OCI-LY7 (cell line): ENCODE measurements around the gene EXOC6B. TPM values are rescaled to one million over a fixed set of nuclear protein-coding genes. Genes with fewer than 3 reads are reported as not detected.

Experiments
- BruUV-seq: library from RNA; stranded (reverse); fragments of 400-500 nt; replicated peaks from 2 replicates; lab custom pipeline; 2021; lab: Mats Ljungman, UMichigan
- CTCF ChIA-PET: fragments of 300-600 bp; sonication (Branson Sonifier 250); formaldehyde crosslinking; loops from one replicate; lab custom pipeline; 2022; ENCODE audit warnings: antibody characterized with exemption; ENCODE audit not compliant: unreplicated experiment; lab: Charles Lee
- POLR2A ChIA-PET: fragments of 300-600 bp; sonication (Branson Sonifier 250); formaldehyde crosslinking; loops from one replicate; lab custom pipeline; 2022; ENCODE audit warnings: antibody characterized with exemption; lab: Charles Lee
- DNase-seq: peaks from one replicate; pipeline ENCODE4 v3.0.0-alpha.2; 2015; ENCODE audit warnings: low spot score
- H2AFZ ChIP-seq: fragments of 200-600 bp; sonication (generic), shearing (Covaris generic); 2 replicates; pipeline ENCODE4 v1.6.1; 2014; ENCODE audit warnings: mild to moderate bottlenecking, antibody characterized with exemption, low read length, moderate library complexity
- H3K27ac ChIP-seq: fragments of 200-600 bp; sonication (generic); 2 replicates; pipeline ENCODE4 v1.5.1; 2014; ENCODE audit warnings: mixed run types, low read depth, mild to moderate bottlenecking, moderate library complexity, low read length, inconsistent platforms; ENCODE audit not compliant: poor library complexity, severe bottlenecking
- H3K36me3 ChIP-seq: fragments of 200-600 bp; sonication (generic); 2 replicates; pipeline ENCODE4 v1.6.1; 2014; ENCODE audit warnings: mild to moderate bottlenecking, antibody characterized with exemption, low read length, moderate library complexity, mixed read lengths; ENCODE audit not compliant: insufficient read depth
- H3K4me1 ChIP-seq: fragments of 200-600 bp; sonication (generic); 2 replicates; pipeline ENCODE4 v1.5.1; 2014; ENCODE audit warnings: mild to moderate bottlenecking, low read length; ENCODE audit not compliant: insufficient read depth, poor library complexity, severe bottlenecking
- H3K4me2 ChIP-seq: fragments of 200-600 bp; sonication (generic); 2 replicates; pipeline ENCODE4 v1.6.1; 2014; ENCODE audit warnings: mild to moderate bottlenecking, low read length
- H3K4me3 ChIP-seq: fragments of 200-600 bp; sonication (generic); 2 replicates; pipeline ENCODE4 v1.5.1; 2014; ENCODE audit warnings: mild to moderate bottlenecking, low read depth, low read length; ENCODE audit not compliant: poor library complexity, severe bottlenecking
- H3K79me2 ChIP-seq: fragments of 200-600 bp; sonication (generic); 2 replicates; pipeline ENCODE4 v1.6.1; 2016; ENCODE audit warnings: low read depth, mild to moderate bottlenecking, low read length, moderate library complexity, mixed read lengths; ENCODE audit not compliant: insufficient read depth
- H3K9me2 ChIP-seq: fragments of 200-600 bp; sonication (generic); 2 replicates; pipeline ENCODE4 v1.6.1; 2016; ENCODE audit warnings: mild to moderate bottlenecking, low read length, mixed read lengths; ENCODE audit not compliant: insufficient read depth
- H3K9me3 ChIP-seq: fragments of 200-600 bp; sonication (generic); 2 replicates; pipeline ENCODE4 v1.6.1; 2014; ENCODE audit warnings: mild to moderate bottlenecking, mixed run types, low read length, mixed read lengths
- H4K20me1 ChIP-seq: fragments of 200-600 bp; sonication (generic); 2 replicates; pipeline ENCODE4 v1.6.1; 2014; ENCODE audit warnings: mild to moderate bottlenecking, antibody characterized with exemption, low read length, moderate library complexity, mixed read lengths; ENCODE audit not compliant: insufficient read depth
- EZH2phosphoT487 ChIP-seq: fragments of 200-600 bp; sonication (generic); IDR thresholded peaks from 2 replicates; pipeline ENCODE4 v1.6.1; 2018; ENCODE audit warnings: low read depth, borderline replicate concordance, mild to moderate bottlenecking, mixed run types, antibody characterized with exemption, low read length, moderate library complexity, mixed read lengths
- intact Hi-C: fragments of 100-400 bp; cut with micrococcal nuclease; formaldehyde crosslinking; loops from one replicate; pipeline ENCODE4 v1.10.0; 2022; ENCODE audit not compliant: unreplicated experiment
- total RNA-seq, 2 experiments: library from RNA; depleted of rRNA in 1 of 2; stranded (reverse); fragments of >200 nt in 1 of 2; shearing (Covaris generic) in 1 of 2; gene quantifications; 2 replicates each; pipeline ENCODE4 v1.2.3, GENCODE V29; 2014 to 2022
- TF ChIP-seq, protein P1 (sequence below): fragments of 200-600 bp; sonication (generic); conservative IDR thresholded peaks from 2 replicates; pipeline ENCODE4 v1.5.1; 2014; ENCODE audit warnings: mild to moderate bottlenecking, antibody characterized with exemption, low read length, moderate library complexity, mixed read lengths

Gene EXOC6B
- total RNA-seq, 2 experiments from 2014 or later = 5.1 TPM; not detected in 1

DNA sequence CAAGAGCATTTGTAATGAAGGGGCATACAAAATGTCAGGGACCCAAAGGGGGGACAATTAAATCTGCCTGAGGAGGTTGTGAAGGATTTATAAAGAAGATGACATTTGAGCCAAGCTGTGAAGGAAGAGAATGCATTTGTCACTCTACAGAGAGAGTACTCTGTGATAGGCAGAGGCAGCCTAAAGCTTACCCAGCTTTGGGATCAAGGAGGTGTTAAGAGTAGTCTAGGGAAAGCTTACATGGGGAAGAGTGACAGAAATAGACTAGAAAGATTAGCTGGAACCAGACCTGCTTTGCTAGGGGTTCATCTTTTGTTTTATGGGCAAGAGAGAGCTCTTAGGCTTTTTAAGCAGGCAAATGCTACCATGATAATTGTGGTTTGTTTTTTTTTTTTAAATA, 509.1 kb downstream of the EXOC6B start:
- intact Hi-C loops = no loop called here
- BruUV-seq = no TSS peak
- POLR2A ChIA-PET = no interaction called here

DNA sequence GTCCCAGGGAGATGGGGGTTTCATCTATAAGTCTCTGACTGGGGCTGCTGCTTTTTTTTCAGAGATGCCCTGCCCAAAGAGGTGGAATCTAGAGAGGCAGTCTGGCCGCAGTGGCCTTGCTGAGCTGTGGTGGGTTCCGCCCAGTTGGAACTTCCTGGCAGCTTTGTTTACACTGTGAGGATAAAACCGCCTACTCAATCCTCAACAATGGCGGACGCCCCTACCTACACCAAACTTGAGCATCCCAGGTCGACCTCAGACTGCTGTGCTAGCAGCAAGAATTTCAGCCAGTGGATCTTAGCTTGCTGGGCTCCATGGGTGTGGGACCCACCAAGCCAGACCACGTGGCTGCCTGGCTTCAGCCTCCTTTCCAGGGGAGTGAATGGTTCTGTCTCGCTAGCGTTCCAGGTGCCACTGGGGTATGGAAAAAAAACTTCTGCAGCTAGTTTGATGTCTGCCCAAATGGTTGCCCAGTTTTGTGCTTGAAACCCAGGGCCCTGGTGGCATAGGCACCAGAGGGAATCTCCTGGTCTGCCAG, 525.6 kb downstream of the EXOC6B start:
- Histone ChIP-seq H3K4me3 (no peak overlapping the region), H3K36me3 (no peaks in the 10 kb centered on the region), H3K27ac (no peak overlapping the region), H3K79me2 (no peaks in the 10 kb centered on the region), H4K20me1 (no peaks in the 10 kb centered on the region), H2AFZ (no peak overlapping the region), H3K9me3 (no peaks in the 10 kb centered on the region), H3K9me2 (no peaks in the 10 kb centered on the region), H3K4me1 (no peaks in the 10 kb centered on the region), H3K4me2 (no peak overlapping the region)
- DNase-seq = no peak
- ChIA-PET CTCF (no interaction called here), POLR2A (no interaction called here)
- no peak for TF ChIP-seq EZH2phosphoT487
- TF ChIP-seq, protein P1, sequence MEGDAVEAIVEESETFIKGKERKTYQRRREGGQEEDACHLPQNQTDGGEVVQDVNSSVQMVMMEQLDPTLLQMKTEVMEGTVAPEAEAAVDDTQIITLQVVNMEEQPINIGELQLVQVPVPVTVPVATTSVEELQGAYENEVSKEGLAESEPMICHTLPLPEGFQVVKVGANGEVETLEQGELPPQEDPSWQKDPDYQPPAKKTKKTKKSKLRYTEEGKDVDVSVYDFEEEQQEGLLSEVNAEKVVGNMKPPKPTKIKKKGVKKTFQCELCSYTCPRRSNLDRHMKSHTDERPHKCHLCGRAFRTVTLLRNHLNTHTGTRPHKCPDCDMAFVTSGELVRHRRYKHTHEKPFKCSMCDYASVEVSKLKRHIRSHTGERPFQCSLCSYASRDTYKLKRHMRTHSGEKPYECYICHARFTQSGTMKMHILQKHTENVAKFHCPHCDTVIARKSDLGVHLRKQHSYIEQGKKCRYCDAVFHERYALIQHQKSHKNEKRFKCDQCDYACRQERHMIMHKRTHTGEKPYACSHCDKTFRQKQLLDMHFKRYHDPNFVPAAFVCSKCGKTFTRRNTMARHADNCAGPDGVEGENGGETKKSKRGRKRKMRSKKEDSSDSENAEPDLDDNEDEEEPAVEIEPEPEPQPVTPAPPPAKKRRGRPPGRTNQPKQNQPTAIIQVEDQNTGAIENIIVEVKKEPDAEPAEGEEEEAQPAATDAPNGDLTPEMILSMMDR = no peak
- intact Hi-C loops = no loop called here
- no TSS peak for BruUV-seq

More for the DNA sequence above, 509.1 kb downstream of the EXOC6B start:
- no peak for DNase-seq
- Histone ChIP-seq H3K9me3 (no peaks in the 10 kb centered on the region), H3K36me3 (no peaks in the 10 kb centered on the region), H3K27ac (no peak overlapping the region), H3K9me2 (no peaks in the 10 kb centered on the region), H3K4me2 (no peak overlapping the region), H3K4me1 (no peaks in the 10 kb centered on the region), H4K20me1 (no peaks in the 10 kb centered on the region), H2AFZ (no peak overlapping the region), H3K79me2 (no peaks in the 10 kb centered on the region), H3K4me3 (no peak overlapping the region)
- no peak for TF ChIP-seq EZH2phosphoT487
- TF ChIP-seq, protein P1 = no peak
- CTCF ChIA-PET = no interaction called here

DNA sequence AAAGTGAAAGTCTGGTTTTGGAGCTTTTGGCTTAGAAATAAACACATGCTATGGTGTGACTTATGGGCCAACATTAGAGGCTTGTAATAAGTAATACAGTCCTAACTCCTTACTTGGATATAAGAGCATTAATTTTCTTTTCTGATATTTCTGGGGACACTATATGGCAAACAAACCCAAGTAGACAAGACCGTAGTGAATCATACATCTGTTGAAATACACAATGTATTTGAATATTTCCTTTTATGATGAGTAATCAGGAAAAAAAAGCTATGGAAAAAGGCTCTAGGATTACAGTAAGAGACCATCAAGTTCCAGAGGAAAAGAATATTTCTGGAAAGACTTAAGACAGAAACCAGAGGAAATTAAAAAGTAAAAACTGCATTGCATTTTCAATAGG, 532.2 kb downstream of the EXOC6B start:
- no peak overlapping the region for H3K4me2 ChIP-seq
- TF ChIP-seq, protein P1 = no peak
- TF ChIP-seq EZH2phosphoT487 = no peak
- H4K20me1 ChIP-seq = no peaks in the 10 kb centered on the region
- no peaks in the 10 kb centered on the region for H3K79me2 ChIP-seq
- H3K27ac ChIP-seq = no peak overlapping the region
- H3K4me1 ChIP-seq = no peaks in the 10 kb centered on the region
- CTCF ChIA-PET = no interaction called here
- H2AFZ ChIP-seq = no peak overlapping the region
- intact Hi-C loops = no loop called here
- H3K9me3 ChIP-seq = no peaks in the 10 kb centered on the region
- POLR2A ChIA-PET = no interaction called here
- no peak for DNase-seq
- H3K36me3 ChIP-seq = no peaks in the 10 kb centered on the region
- no peak overlapping the region for H3K4me3 ChIP-seq
- no peaks in the 10 kb centered on the region for H3K9me2 ChIP-seq
- no TSS peak for BruUV-seq
